CD4-positive, alpha-beta memory T cell (primary cell): Measurements from ENCODE around the gene PER1. TPM values are rescaled to one million over a fixed set of nuclear protein-coding genes. Genes with fewer than 3 reads are reported as not detected.

Experiments
- CTCF ChIA-PET: fragments of 350-600 bp; sonication (Branson Sonifier 250); formaldehyde crosslinking; loops from one replicate; lab custom pipeline; 2021; ENCODE audit warnings: inconsistent platforms; ENCODE audit not compliant: partially characterized antibody; lab: Charles Lee
- POLR2A ChIA-PET: fragments of 350-600 bp; sonication (Branson Sonifier 250); formaldehyde crosslinking; loops from one replicate; lab custom pipeline; 2021; ENCODE audit not compliant: partially characterized antibody; lab: Charles Lee
- DNase-seq, 5 donors: peaks; one replicate each; pipeline versions ENCODE4 v3.0.0 to v3.0.0-alpha.2; 2020 to 2022; ENCODE audit warnings: mixed read lengths in 1 of 5
- H3K27ac ChIP-seq: one replicate; pipeline ENCODE4 v1.7.0; 2013; ENCODE audit warnings: low read depth, low read length
- H3K27me3 ChIP-seq: 2 replicates; pipeline ENCODE4 v1.7.0; 2013; ENCODE audit warnings: mild to moderate bottlenecking, low read length, moderate library complexity; ENCODE audit not compliant: insufficient read depth
- H3K36me3 ChIP-seq: 2 replicates; pipeline ENCODE4 v1.7.0; 2013; ENCODE audit warnings: mild to moderate bottlenecking, low read length, moderate library complexity; ENCODE audit not compliant: insufficient read depth
- H3K4me1 ChIP-seq: 2 replicates; pipeline ENCODE4 v1.7.0; 2013; ENCODE audit warnings: mild to moderate bottlenecking, low read length, moderate library complexity; ENCODE audit not compliant: insufficient read depth
- H3K4me3 ChIP-seq, 2 donors: one replicate each; pipeline ENCODE4 v1.7.0; 2013; ENCODE audit warnings: low read length in 2 of 2, mild to moderate bottlenecking in 1 of 2
- H3K9me3 ChIP-seq, 2 donors: one replicate each; pipeline ENCODE4 v1.7.0; 2013; ENCODE audit warnings: low read length in 2 of 2, control low read depth in 1 of 2; ENCODE audit not compliant: control insufficient read depth in 1 of 2
- H3K27ac Mint-ChIP-seq, 7 donors: one replicate each; pipeline ENCODE4 v1.8.0; 2020 to 2021; ENCODE audit warnings: mixed read lengths in 7 of 7, mild to moderate bottlenecking in 6 of 7, inconsistent platforms in 3 of 7, moderate library complexity in 3 of 7
- H3K27me3 Mint-ChIP-seq, 2 donors: one replicate each; pipeline ENCODE4 v1.8.0; 2020 to 2021; ENCODE audit warnings: mixed read lengths in 2 of 2
- H3K36me3 Mint-ChIP-seq, 2 donors: one replicate each; pipeline ENCODE4 v1.8.0; 2020 to 2021; ENCODE audit warnings: mixed read lengths in 2 of 2, inconsistent platforms in 1 of 2, mild to moderate bottlenecking in 1 of 2
- H3K4me1 Mint-ChIP-seq, 4 donors: one replicate each; pipeline ENCODE4 v1.8.0; 2020 to 2021; ENCODE audit warnings: mixed read lengths in 4 of 4, mild to moderate bottlenecking in 1 of 4
- H3K4me3 Mint-ChIP-seq, 8 donors: one replicate each; pipeline ENCODE4 v1.8.0; 2020 to 2021; ENCODE audit warnings: mixed read lengths in 8 of 8, mild to moderate bottlenecking in 7 of 8, moderate library complexity in 6 of 8, inconsistent platforms in 3 of 8
- H3K9me3 Mint-ChIP-seq, 8 donors: one replicate each; pipeline ENCODE4 v1.8.0; 2020 to 2021; ENCODE audit warnings: mixed read lengths in 8 of 8, mild to moderate bottlenecking in 5 of 8, inconsistent platforms in 3 of 8, moderate library complexity in 1 of 8
- intact Hi-C: fragments of 100-400 bp; cut with micrococcal nuclease; formaldehyde crosslinking; loops from one replicate; pipeline ENCODE4 v1.15.1; 2023
- polyA plus RNA-seq, 2 donors: library from polyadenylated mRNA; unstranded; fragments of 300-500 nt; fragmentation: Illumina TruSeq; gene quantifications; one replicate each; pipeline ENCODE4 v1.2.3, GENCODE V29; 2021
- total RNA-seq, 2 experiments: library from RNA; stranded (reverse); gene quantifications; one replicate each; pipeline ENCODE4 v1.2.3, GENCODE V29; 2021

PER1 gene
- total and polyA plus RNA-seq, 4 experiments from 2014 or later: 3.7 to 79.4 (median 48.7) TPM

DNA sequence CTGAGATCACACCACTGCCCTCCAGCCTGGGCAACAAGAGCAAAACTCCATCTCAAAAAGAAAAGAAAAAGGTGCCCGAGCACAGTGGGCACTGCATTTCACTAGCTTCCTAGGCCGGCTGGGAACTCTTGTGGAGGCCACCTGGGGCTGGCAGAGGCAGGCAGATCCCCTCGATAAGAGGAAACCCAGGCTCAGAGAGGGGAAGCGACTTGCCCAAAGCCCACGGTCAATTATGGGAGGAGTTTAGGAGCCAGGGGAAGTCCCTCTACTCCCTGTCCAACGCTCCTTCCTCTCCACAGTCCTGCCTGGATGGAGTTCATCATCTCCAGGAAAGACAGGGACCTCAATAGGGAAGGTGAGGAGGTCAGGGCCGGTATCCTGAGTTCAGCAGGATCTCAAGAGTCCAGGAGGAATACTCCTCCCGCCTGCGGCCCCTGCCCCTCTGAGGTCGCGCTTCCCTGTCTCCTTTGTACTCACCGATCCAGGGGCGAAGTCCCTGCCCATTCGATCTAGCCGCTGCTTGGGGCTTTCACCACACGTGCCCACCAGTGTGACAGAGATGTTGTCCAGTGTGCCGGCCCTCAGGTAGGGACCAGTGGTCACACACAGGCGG is 34.7 kb downstream of the PER1 start:
- no peak overlapping the region for H3K27ac ChIP-seq
- no peaks in the 10 kb centered on the region for H3K9me3 ChIP-seq
- Mint-ChIP-seq H3K4me1 (peaks cover 26 to 48% (median 36%) of the 10 kb centered on the region in 4 donors), H3K27me3 (peaks cover 32 to 65% of the 10 kb centered on the region in 2 donors), H3K27ac (peak overlapping the region in 1 of 7 donors; percentile 100), H3K9me3 (peaks cover 0 to 19% (median under 1%) of the 10 kb centered on the region in 8 donors), H3K36me3 (peaks cover 0 to 30% of the 10 kb centered on the region in 2 donors), H3K4me3 (peak overlapping the region; percentile 54 to 97 (median 94))
- peaks cover 37% of the 10 kb centered on the region for H3K27me3 ChIP-seq
- intact Hi-C loops: no loop called here
- no peak for DNase-seq
- H3K36me3 ChIP-seq: no peaks in the 10 kb centered on the region
- CTCF ChIA-PET: interaction anchor here (0.8 to 4.1 kb wide), 15 partner anchors 9 to 184 kb away, joined by 3 to 89 read pairs (median 23); partner anchors contain the start of gene SLC25A35
- H3K4me1 ChIP-seq: peaks cover 37% of the 10 kb centered on the region
- peak overlapping the region; percentile 69 to 97 for H3K4me3 ChIP-seq
- POLR2A ChIA-PET: interaction anchor here (1.0 to 9.5 kb wide), 8 partner anchors 21 to 875 kb away, joined by 3 to 152 read pairs (median 39); partner anchors contain the start of genes BORCS6, CTC1, GABARAP and PER1

DNA sequence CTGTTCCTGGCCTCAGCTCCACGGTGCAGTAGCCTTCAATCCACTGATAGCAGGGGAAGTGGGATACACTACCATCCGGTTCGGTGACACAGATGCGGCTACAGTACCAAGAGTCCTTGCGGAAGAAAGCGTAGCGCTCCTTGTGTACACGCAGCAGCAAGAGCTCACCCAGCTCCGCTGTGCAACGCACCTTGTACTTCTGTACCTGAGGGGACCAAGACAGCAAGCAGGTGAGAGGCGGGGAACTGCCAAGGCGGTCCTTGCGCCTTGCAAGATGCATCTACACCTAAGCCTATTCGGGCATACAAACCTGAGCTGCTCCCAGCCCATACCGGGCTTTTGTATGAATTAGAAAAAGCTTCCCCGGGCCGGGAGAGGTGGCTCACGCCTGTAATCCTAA is 35.4 kb downstream of the PER1 start:
- Mint-ChIP-seq H3K27ac (peak overlapping the region in 2 of 7 donors; percentile 38 to 100), H3K4me3 (peak overlapping the region in 2 of 8 donors; percentile 39 to 54), H3K4me1 (peaks cover 24 to 45% (median 33%) of the 10 kb centered on the region in 4 donors), H3K9me3 (peaks cover 0 to 19% (median under 1%) of the 10 kb centered on the region in 8 donors), H3K36me3 (peaks cover 0 to 30% of the 10 kb centered on the region in 2 donors), H3K27me3 (peaks cover 30 to 67% of the 10 kb centered on the region in 2 donors)
- DNase-seq: no peak
- intact Hi-C loops: no loop called here
- ChIA-PET CTCF (interaction anchor here (0.8 to 4.1 kb wide), 5 partner anchors 8 to 184 kb away, joined by 3 to 81 read pairs (median 5); no protein-coding TSS in a partner anchor), POLR2A (interaction anchor here (1.3 to 9.5 kb wide), 4 partner anchors 57 to 131 kb away, joined by 4 to 152 read pairs (median 68); partner anchors contain the start of genes BORCS6 and CTC1)
- Histone ChIP-seq H3K9me3 (no peaks in the 10 kb centered on the region), H3K36me3 (no peaks in the 10 kb centered on the region), H3K27me3 (peaks cover 39% of the 10 kb centered on the region), H3K27ac (no peak overlapping the region), H3K4me3 (no peak overlapping the region), H3K4me1 (peaks cover 30% of the 10 kb centered on the region)

DNA sequence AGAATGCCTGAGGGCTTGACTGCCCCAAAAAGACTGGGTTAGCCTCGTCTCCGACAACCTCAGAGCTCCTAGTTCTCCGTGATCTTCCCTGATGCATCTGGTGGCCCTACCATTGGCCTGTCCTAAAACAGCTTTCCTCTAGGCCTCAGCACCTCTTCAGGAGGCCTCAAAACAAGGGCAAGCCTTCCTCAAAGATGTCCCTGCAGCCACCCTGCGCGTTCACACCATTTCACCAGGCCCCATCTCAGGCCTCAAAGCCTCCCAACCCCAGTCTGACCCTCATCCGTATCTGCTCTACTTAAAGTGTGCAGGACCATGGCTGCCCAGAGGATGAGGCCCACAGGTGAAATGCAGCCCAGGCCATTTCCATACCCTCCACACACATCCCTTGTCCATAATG is 41.3 kb downstream of the PER1 start:
- no peaks in the 10 kb centered on the region for H3K36me3 Mint-ChIP-seq

DNA sequence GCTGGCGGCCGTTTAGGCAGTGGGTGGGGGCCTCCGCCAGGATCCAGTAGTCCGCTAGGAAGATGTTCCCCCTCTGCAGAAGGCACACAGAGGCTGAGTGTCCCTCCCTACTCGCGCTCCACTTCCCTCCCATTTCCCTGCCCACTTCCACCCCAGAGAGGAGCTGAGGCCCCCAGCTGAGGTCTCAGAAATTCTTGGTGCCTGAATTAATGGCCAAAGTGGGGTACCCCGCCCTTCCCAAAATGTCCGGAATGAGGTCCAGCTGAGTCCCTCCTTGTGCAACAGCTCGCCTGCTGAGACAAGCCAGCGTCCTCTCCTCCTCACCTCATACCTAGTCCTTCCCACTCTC is 41.8 kb downstream of the PER1 start:
- ChIA-PET CTCF (interaction anchor here (0.8 to 9.3 kb wide), 36 partner anchors 9 to 267 kb away, joined by 3 to 178 read pairs (median 5); partner anchors contain the start of genes ALOXE3, HES7, RANGRF and SLC25A35), POLR2A (interaction anchor here (0.7 to 4.5 kb wide), 12 partner anchors 9 to 272 kb away, joined by 3 to 30 read pairs (median 4); partner anchors contain the start of gene ALOXE3)
- intact Hi-C loops: loop anchor here (1.0 kb wide), 5 partner anchors 9 to 50 kb away; no protein-coding TSS in a partner anchor
- peaks cover 19 to 27% of the 10 kb centered on the region in 2 donors for H3K27me3 Mint-ChIP-seq
- Histone ChIP-seq H3K4me3 (peak overlapping the region in 1 of 2 donors; percentile 66), H3K27me3 (peaks cover 28% of the 10 kb centered on the region), H3K9me3 (no peaks in the 10 kb centered on the region), H3K27ac (no peak overlapping the region), H3K4me1 (peaks cover 5% of the 10 kb centered on the region), H3K36me3 (no peaks in the 10 kb centered on the region)
- no peaks in the 10 kb centered on the region for H3K9me3 Mint-ChIP-seq
- H3K27ac Mint-ChIP-seq: no peak overlapping the region
- H3K4me1 Mint-ChIP-seq: peaks cover 0 to 5% (median 2%) of the 10 kb centered on the region in 4 donors
- H3K36me3 Mint-ChIP-seq: no peaks in the 10 kb centered on the region
- DNase-seq: no peak
- H3K4me3 Mint-ChIP-seq: peak overlapping the region in 6 of 8 donors; percentile 12 to 67 (median 42)

More for the DNA sequence above, 41.3 kb downstream of the PER1 start:
- CTCF ChIA-PET: interaction anchor here (0.8 to 9.3 kb wide), 35 partner anchors 8 to 206 kb away, joined by 3 to 178 read pairs (median 6); partner anchors contain the start of genes ALOXE3, HES7, RANGRF and SLC25A35
- Mint-ChIP-seq H3K27me3 (peaks cover 22 to 31% of the 10 kb centered on the region in 2 donors), H3K27ac (peak overlapping the region in 1 of 7 donors; percentile 18), H3K4me1 (peaks cover 0 to 5% (median 2%) of the 10 kb centered on the region in 4 donors), H3K9me3 (no peaks in the 10 kb centered on the region), H3K4me3 (peak overlapping the region in 5 of 8 donors; percentile 12 to 67 (median 43))
- Histone ChIP-seq H3K27me3 (peaks cover 33% of the 10 kb centered on the region), H3K36me3 (no peaks in the 10 kb centered on the region), H3K9me3 (no peaks in the 10 kb centered on the region), H3K27ac (no peak overlapping the region), H3K4me3 (no peak overlapping the region), H3K4me1 (peaks cover 5% of the 10 kb centered on the region)
- POLR2A ChIA-PET: interaction anchor here (0.7 to 4.5 kb wide), 8 partner anchors 8 to 121 kb away, joined by 3 to 30 read pairs (median 8); partner anchors contain the start of gene ALOXE3
- no peak for DNase-seq
- intact Hi-C loops: loop anchor here (1.0 kb wide), 5 partner anchors 8 to 51 kb away; no protein-coding TSS in a partner anchor

DNA sequence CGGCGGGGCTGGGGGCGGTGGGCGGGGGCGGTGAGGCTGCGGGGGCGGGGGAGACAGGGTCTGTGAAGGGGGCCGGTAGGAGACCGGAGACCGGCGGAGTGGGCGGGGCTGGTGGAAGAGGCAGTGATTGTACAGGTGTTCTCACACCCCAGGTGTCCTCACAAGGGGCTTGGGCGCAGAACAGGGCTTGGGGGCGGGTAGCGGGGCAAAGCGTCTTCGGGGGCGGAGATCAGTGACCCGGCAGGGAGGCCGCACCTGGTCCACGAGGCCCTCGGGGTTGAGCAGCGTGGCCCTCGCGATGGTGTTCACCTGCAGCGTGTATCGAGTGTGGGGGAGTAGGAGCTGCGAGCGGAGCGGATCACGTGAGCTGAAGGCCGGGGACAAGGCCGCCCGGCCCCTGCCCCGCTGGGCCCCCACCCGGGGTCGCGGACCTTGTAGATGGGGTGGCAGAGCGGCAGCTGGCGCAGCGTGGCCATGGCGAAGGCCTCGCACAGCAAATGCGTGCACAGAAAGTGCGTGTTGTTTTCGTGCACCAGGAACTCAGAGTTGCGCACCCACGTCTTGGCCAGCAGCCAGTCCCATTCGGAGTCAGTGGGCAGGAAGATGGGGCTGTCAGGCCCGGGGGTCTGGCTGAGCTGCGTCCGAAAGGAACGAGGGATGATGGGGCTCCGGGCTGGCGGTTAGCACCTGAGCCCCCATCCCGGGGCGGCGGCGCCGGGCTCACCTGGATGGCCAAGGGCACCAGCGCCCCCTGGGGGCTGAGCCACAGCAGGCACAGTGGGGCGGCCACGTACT is 42.3 kb downstream of the PER1 start:
- no peak overlapping the region for H3K27ac ChIP-seq
- H3K36me3 Mint-ChIP-seq: no peaks in the 10 kb centered on the region
- H3K9me3 Mint-ChIP-seq: no peaks in the 10 kb centered on the region
- H3K27ac Mint-ChIP-seq: no peak overlapping the region
- ChIA-PET CTCF (interaction anchor here (0.8 to 9.3 kb wide), 33 partner anchors 9 to 268 kb away, joined by 3 to 178 read pairs (median 6); partner anchors contain the start of genes ALOXE3, HES7, RANGRF and SLC25A35), POLR2A (interaction anchor here (0.8 to 4.5 kb wide), 13 partner anchors 9 to 273 kb away, joined by 3 to 30 read pairs (median 4); partner anchors contain the start of genes ALOXE3 and HES7)
- H3K4me3 ChIP-seq: peak overlapping the region; percentile 66 to 84
- H3K36me3 ChIP-seq: no peaks in the 10 kb centered on the region
- H3K27me3 Mint-ChIP-seq: peaks cover 15 to 22% of the 10 kb centered on the region in 2 donors
- H3K27me3 ChIP-seq: peaks cover 26% of the 10 kb centered on the region
- no peaks in the 10 kb centered on the region for H3K9me3 ChIP-seq
- peak overlapping the region; percentile 42 to 78 (median 72) for H3K4me3 Mint-ChIP-seq
- H3K4me1 ChIP-seq: peaks cover 5% of the 10 kb centered on the region
- intact Hi-C loops: loop anchor here (1.0 kb wide), 5 partner anchors 9 to 50 kb away; no protein-coding TSS in a partner anchor
- peak; percentile 78 to 86 (median 82) for DNase-seq
- peaks cover 0 to 5% (median 2%) of the 10 kb centered on the region in 4 donors for H3K4me1 Mint-ChIP-seq

DNA sequence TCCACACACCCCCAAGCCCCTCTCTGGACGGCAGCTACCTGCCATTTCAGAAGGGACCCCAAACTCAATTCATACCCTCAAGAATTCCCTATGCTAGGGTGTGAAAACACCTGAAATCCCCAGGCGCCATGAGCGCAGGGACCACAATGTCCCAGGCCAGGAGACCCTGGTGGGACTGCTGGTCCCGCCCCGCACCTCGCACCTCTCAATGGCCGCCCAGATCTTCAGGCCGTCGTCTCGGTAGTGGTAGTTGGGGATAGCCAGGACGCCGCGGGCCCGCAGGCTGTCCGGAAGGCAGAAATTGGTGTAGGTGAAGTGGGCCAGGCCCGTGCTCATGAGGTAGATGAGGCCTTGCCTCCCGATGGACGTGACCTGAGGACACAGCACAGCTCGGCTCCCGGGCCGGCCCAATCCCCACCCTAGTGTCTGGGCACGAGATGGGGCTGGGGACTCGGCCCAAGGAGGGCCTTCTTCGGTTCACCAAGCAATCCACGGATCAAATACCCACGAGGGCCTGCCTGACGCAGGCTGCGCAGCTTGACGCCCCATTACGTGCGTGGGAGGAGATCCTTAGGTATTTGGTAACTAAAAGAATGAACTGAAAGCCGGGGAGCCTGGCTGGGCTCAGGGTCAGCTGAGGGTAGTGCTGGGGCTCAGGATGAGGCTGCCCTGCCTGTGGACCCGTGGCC is 43.1 kb downstream of the PER1 start:
- Histone ChIP-seq H3K4me1 (peaks cover 5% of the 10 kb centered on the region), H3K4me3 (no peak overlapping the region), H3K9me3 (no peaks in the 10 kb centered on the region), H3K27ac (no peak overlapping the region), H3K36me3 (no peaks in the 10 kb centered on the region), H3K27me3 (peaks cover 19% of the 10 kb centered on the region)
- ChIA-PET CTCF (interaction anchor here (1.0 to 9.3 kb wide), 19 partner anchors 8 to 268 kb away, joined by 3 to 178 read pairs (median 10); partner anchors contain the start of gene ALOXE3), POLR2A (interaction anchor here (0.7 to 4.5 kb wide), 9 partner anchors 10 to 64 kb away, joined by 3 to 30 read pairs (median 7); partner anchors contain the start of genes ALOXE3 and HES7)
- H3K27ac Mint-ChIP-seq: no peak overlapping the region
- no peaks in the 10 kb centered on the region for H3K36me3 Mint-ChIP-seq
- DNase-seq: no peak
- H3K4me1 Mint-ChIP-seq: peaks cover 0 to 5% (median 2%) of the 10 kb centered on the region in 4 donors
- peaks cover 9 to 14% of the 10 kb centered on the region in 2 donors for H3K27me3 Mint-ChIP-seq
- peak overlapping the region in 2 of 8 donors; percentile 6 to 16 for H3K4me3 Mint-ChIP-seq
- no peaks in the 10 kb centered on the region for H3K9me3 Mint-ChIP-seq
- intact Hi-C loops: no loop called here
